ENCODE measurements around the gene DUSP21. TPM values are rescaled to one million over a fixed set of nuclear protein-coding genes. Genes with fewer than 3 reads are reported as not detected.
"Not testable (repeated sequence)": the region's sequence is repeated elsewhere in the genome, so short reads cannot be mapped to it uniquely, and the experiment has no call there.

DUSP21 gene
- total RNA-seq, 1 experiment from 2014 or later = not detected

DNA sequence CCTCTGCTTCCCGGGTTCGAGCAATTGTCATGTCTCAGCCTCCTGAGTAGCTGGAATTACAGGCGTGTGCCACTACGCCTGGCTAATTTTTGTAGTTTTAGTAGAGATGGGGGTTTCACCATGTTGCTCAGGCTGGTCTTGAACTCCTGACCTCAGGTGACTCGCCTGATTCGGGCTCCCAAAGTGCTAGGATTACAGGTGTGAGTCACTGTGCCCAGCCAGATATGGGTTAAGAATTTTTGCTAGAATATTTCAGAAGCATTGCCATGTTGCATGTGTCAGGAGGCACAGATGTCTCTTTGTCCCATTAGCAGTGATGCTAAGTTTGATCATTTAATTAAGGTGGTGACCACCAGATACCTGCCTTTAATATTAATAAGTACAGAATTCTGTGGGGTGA is 7.1 kb downstream of the DUSP21 start:
- ATAC-seq; H3K27me3 ChIP-seq (ENCODE audit: insufficient read depth, low read length); BruUV-seq (replicated peaks); H3K9me2 ChIP-seq (ENCODE audit: insufficient read depth); H3K9me3 ChIP-seq (ENCODE audit: control insufficient read depth in 1 of 2, insufficient read depth in 1 of 2, low read depth in 1 of 2, low read length in 2 of 2); H3K9ac ChIP-seq (ENCODE audit: low read length); H3K79me2 ChIP-seq (ENCODE audit: insufficient read depth, low read length); H3K4me2 ChIP-seq (ENCODE audit: low read length); H4K20me1 ChIP-seq (ENCODE audit: insufficient read depth); H3K27ac ChIP-seq (ENCODE audit: low read depth, low read length); H3K36me3 ChIP-seq (ENCODE audit: control insufficient read depth in 1 of 2, insufficient read depth in 2 of 2, low read length in 2 of 2); H3K4me1 ChIP-seq (ENCODE audit: control insufficient read depth in 1 of 2, insufficient read depth in 2 of 2, low read length in 2 of 2); POLR2A ChIA-PET; DNase-seq (ENCODE audit: low read depth, low spot score); H3K4me3 ChIP-seq (replicated peaks in 1 of 2; ENCODE audit: low read depth in 1 of 2, low read length in 2 of 2); H2AFZ ChIP-seq (ENCODE audit: low read depth, low read length, poor library complexity, severe bottlenecking); CTCF ChIA-PET; intact Hi-C loops (cut with micrococcal nuclease); RAD21 ChIA-PET (ENCODE audit: low non-redundant PET in 1 of 2, low total read pairs in 2 of 2, uncharacterized antibody in 2 of 2, unreplicated experiment in 2 of 2): not testable (repeated sequence)

DNA sequence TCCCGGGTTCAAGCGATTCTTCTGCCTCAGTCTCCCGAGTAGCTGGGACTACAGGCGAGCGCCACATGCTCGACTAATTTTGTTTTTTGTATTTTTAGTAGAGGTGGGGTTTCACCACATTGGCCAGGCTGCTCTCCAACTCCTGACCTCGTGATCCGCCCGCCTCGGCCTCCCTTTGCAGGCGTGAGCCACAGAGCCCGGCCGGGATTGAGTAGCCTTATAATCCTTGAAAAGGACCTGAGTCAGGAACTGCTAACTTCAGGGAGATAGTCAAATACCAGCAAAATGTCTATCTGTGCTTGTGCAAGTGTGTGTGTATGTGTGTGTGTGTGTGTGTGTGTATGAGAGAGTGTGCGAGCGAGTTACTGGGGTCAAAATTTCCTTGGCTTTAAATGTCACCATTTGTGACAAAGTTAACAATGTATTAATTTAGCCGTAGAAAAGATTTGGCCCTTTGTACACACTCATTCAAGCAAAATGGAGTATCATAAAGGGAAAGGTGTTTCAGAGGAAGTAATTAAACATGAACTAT is 27.4 kb downstream of the DUSP21 start:
- H3K4me3 ChIP-seq (replicated peaks in 1 of 2; ENCODE audit: low read depth in 1 of 2, low read length in 2 of 2) = peak overlapping the region; percentile 64 to 74; a peak in 3 of 4 replicates
- H3K4me2 ChIP-seq (ENCODE audit: low read length) = peak overlapping the region; percentile 76
- no peak overlapping the region for H3K27ac ChIP-seq (ENCODE audit: low read depth, low read length)
- intact Hi-C loops (cut with micrococcal nuclease) = no loop called here
- DNase-seq (ENCODE audit: low read depth, low spot score) = no peak
- H3K79me2 ChIP-seq (ENCODE audit: insufficient read depth, low read length) = peaks cover 33% of the 10 kb centered on the region
- no peak overlapping the region for H2AFZ ChIP-seq (ENCODE audit: low read depth, low read length, poor library complexity, severe bottlenecking)
- no peaks in the 10 kb centered on the region for H4K20me1 ChIP-seq (ENCODE audit: insufficient read depth)
- no peaks in the 10 kb centered on the region for H3K9me2 ChIP-seq (ENCODE audit: insufficient read depth)
- H3K9ac ChIP-seq (ENCODE audit: low read length) = no peak overlapping the region; the same call in 1 of the 2 replicates
- H3K9me3 ChIP-seq (ENCODE audit: control insufficient read depth in 1 of 2, insufficient read depth in 1 of 2, low read depth in 1 of 2, low read length in 2 of 2) = no peaks in the 10 kb centered on the region
- no peaks in the 10 kb centered on the region for H3K36me3 ChIP-seq (ENCODE audit: control insufficient read depth in 1 of 2, insufficient read depth in 2 of 2, low read length in 2 of 2)
- H3K27me3 ChIP-seq (ENCODE audit: insufficient read depth, low read length) = no peaks in the 10 kb centered on the region
- no peak for ATAC-seq
- no TSS peak for BruUV-seq (replicated peaks)
- ChIA-PET RAD21 (ENCODE audit: low non-redundant PET in 1 of 2, low total read pairs in 2 of 2, uncharacterized antibody in 2 of 2, unreplicated experiment in 2 of 2) (no interaction called here), POLR2A (interaction anchor here (0.7 kb wide), 1 partner anchor 1537 kb away, joined by 3 read pairs; no protein-coding TSS in a partner anchor), CTCF (no interaction called here)
- peaks cover 2 to 14% of the 10 kb centered on the region in 2 experiments; a peak in 2 of 4 replicates for H3K4me1 ChIP-seq (ENCODE audit: control insufficient read depth in 1 of 2, insufficient read depth in 2 of 2, low read length in 2 of 2)
- TF ChIP-seq, protein P1, sequence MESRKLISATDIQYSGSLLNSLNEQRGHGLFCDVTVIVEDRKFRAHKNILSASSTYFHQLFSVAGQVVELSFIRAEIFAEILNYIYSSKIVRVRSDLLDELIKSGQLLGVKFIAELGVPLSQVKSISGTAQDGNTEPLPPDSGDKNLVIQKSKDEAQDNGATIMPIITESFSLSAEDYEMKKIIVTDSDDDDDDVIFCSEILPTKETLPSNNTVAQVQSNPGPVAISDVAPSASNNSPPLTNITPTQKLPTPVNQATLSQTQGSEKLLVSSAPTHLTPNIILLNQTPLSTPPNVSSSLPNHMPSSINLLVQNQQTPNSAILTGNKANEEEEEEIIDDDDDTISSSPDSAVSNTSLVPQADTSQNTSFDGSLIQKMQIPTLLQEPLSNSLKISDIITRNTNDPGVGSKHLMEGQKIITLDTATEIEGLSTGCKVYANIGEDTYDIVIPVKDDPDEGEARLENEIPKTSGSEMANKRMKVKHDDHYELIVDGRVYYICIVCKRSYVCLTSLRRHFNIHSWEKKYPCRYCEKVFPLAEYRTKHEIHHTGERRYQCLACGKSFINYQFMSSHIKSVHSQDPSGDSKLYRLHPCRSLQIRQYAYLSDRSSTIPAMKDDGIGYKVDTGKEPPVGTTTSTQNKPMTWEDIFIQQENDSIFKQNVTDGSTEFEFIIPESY (IDR thresholded peaks at IDR 0.05; ENCODE audit: extremely low read depth, insufficient replicate concordance, low read length) = no peak
- TF ChIP-seq ZFX (IDR thresholded peaks at IDR 0.05) (no peak), SRF (IDR thresholded peaks at IDR 0.05; ENCODE audit: low read depth) (no peak), RAD21 (IDR thresholded peaks at IDR 0.05; ENCODE audit: low read depth) (no peak), EGR1 (IDR thresholded peaks at IDR 0.05; ENCODE audit: low read depth) (no peak), SP1 (IDR thresholded peaks at IDR 0.05; ENCODE audit: low read depth) (no peak), CBX3 (IDR thresholded peaks at IDR 0.05; ENCODE audit: low read depth) (no peak), ELF1 (IDR thresholded peaks at IDR 0.05; ENCODE audit: borderline replicate concordance, low read depth) (no peak), CEBPB (IDR thresholded peaks at IDR 0.05; ENCODE audit: low read depth) (no peak)
- TF ChIP-seq, protein P2, sequence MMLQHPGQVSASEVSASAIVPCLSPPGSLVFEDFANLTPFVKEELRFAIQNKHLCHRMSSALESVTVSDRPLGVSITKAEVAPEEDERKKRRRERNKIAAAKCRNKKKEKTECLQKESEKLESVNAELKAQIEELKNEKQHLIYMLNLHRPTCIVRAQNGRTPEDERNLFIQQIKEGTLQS (IDR thresholded peaks at IDR 0.05) = no peak
- TF ChIP-seq, protein P3, sequence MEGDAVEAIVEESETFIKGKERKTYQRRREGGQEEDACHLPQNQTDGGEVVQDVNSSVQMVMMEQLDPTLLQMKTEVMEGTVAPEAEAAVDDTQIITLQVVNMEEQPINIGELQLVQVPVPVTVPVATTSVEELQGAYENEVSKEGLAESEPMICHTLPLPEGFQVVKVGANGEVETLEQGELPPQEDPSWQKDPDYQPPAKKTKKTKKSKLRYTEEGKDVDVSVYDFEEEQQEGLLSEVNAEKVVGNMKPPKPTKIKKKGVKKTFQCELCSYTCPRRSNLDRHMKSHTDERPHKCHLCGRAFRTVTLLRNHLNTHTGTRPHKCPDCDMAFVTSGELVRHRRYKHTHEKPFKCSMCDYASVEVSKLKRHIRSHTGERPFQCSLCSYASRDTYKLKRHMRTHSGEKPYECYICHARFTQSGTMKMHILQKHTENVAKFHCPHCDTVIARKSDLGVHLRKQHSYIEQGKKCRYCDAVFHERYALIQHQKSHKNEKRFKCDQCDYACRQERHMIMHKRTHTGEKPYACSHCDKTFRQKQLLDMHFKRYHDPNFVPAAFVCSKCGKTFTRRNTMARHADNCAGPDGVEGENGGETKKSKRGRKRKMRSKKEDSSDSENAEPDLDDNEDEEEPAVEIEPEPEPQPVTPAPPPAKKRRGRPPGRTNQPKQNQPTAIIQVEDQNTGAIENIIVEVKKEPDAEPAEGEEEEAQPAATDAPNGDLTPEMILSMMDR (IDR thresholded peaks at IDR 0.05 in 2 of 3, conservative IDR thresholded peaks at IDR 0.05 in 1 of 3; ENCODE audit: borderline replicate concordance in 1 of 3, insufficient read depth in 1 of 3, low read depth in 2 of 3, low read length in 2 of 3) = no peak
- TF ChIP-seq, protein P4, sequence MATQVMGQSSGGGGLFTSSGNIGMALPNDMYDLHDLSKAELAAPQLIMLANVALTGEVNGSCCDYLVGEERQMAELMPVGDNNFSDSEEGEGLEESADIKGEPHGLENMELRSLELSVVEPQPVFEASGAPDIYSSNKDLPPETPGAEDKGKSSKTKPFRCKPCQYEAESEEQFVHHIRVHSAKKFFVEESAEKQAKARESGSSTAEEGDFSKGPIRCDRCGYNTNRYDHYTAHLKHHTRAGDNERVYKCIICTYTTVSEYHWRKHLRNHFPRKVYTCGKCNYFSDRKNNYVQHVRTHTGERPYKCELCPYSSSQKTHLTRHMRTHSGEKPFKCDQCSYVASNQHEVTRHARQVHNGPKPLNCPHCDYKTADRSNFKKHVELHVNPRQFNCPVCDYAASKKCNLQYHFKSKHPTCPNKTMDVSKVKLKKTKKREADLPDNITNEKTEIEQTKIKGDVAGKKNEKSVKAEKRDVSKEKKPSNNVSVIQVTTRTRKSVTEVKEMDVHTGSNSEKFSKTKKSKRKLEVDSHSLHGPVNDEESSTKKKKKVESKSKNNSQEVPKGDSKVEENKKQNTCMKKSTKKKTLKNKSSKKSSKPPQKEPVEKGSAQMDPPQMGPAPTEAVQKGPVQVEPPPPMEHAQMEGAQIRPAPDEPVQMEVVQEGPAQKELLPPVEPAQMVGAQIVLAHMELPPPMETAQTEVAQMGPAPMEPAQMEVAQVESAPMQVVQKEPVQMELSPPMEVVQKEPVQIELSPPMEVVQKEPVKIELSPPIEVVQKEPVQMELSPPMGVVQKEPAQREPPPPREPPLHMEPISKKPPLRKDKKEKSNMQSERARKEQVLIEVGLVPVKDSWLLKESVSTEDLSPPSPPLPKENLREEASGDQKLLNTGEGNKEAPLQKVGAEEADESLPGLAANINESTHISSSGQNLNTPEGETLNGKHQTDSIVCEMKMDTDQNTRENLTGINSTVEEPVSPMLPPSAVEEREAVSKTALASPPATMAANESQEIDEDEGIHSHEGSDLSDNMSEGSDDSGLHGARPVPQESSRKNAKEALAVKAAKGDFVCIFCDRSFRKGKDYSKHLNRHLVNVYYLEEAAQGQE (IDR thresholded peaks at IDR 0.05; ENCODE audit: low read depth) = no peak

All from HCT116 (cell line).